Adrenal gland (tissue), 19 donors: ENCODE results near the gene ROR2. TPM values are rescaled to one million over a fixed set of nuclear protein-coding genes. Genes with fewer than 3 reads are reported as not detected.

ENCODE experiments used
- DNase-seq, 7 donors: peaks; one replicate each; pipeline ENCODE4 v3.0.0-alpha.2; 2019 to 2020
- H3K27ac ChIP-seq, 5 donors: fragments of 200-600 bp; sonication (generic) in 4 of 5; 1 replicate in 3 of 5; 2 replicates in 2 of 5; pipeline versions ENCODE4 v1.5.1 to v1.8.0; 2016 to 2020; ENCODE audit warnings: mild to moderate bottlenecking in 1 of 5
- H3K27me3 ChIP-seq: fragments of 200-600 bp; 2 replicates; pipeline ENCODE4 v1.8.0; 2021
- H3K36me3 ChIP-seq, 2 donors: fragments of 200-600 bp; replicated peaks in 1 of 2; 1 replicate in 1 of 2; 2 replicates in 1 of 2; pipeline versions ENCODE4 v1.5.1 to v1.8.0; 2018 to 2022
- H3K4me1 ChIP-seq, 2 donors: fragments of 200-600 bp; replicated peaks in 1 of 2; 1 replicate in 1 of 2; 2 replicates in 1 of 2; pipeline versions ENCODE4 v1.5.1 to v1.8.0; 2018 to 2021
- H3K4me3 ChIP-seq, 4 donors: fragments of 200-600 bp; sonication (generic) in 3 of 4; one replicate each; pipeline ENCODE4 v1.5.1; 2016 to 2018
- H3K9me3 ChIP-seq, 3 donors: fragments of 200-600 bp; sonication (generic) in 1 of 3; replicated peaks in 1 of 3; 1 replicate in 2 of 3; 2 replicates in 1 of 3; pipeline versions ENCODE4 v1.5.1 to v1.8.0; 2016 to 2021
- CTCF ChIP-seq, 6 experiments: fragments of 450-650 bp in 4 of 6; fragments of 200-600 bp in 2 of 6; sonication (generic) in 1 of 6; IDR thresholded peaks; 1 replicate in 5 of 6; 2 replicates in 1 of 6; pipeline versions ENCODE4 v1.5.1 to v1.8.0; 2016 to 2021; ENCODE audit warnings: antibody characterized with exemption in 6 of 6, mild to moderate bottlenecking in 2 of 6, moderate library complexity in 1 of 6
- POLR2A ChIP-seq, 2 donors: fragments of 450-650 bp; IDR thresholded peaks; one replicate each; pipeline ENCODE4 v1.6.1; 2017; ENCODE audit warnings: antibody characterized with exemption in 2 of 2, mild to moderate bottlenecking in 2 of 2, moderate library complexity in 1 of 2
- WGBS, 4 donors: extraction: QIAGEN DNeasy Blood & Tissue Kit in 2 of 4; methylation state at CpG; one replicate each; pipeline versions ENCODE4 v1.1.5 to v1.1.7; 2013 to 2017; 5-methylcytosine and 5-hydroxymethylcytosine counted together
- intact Hi-C, 2 donors: fragments of 100-400 bp; cut with DNase I; formaldehyde crosslinking; loops; one replicate each; pipeline versions ENCODE4 v1.14.1 to v1.15.0; 2022 to 2023
- long read RNA-seq, 10 donors: library from polyadenylated mRNA in 3 of 10; unstranded in 2 of 10; stranded (forward) in 1 of 10; transcript quantifications; one replicate each; pipeline ENCODE4 v2.0.0 and lab custom pipeline, GENCODE V29; 2021 to 2026
- polyA plus RNA-seq, 3 donors: library from polyadenylated mRNA; stranded (reverse); fragments of 200-250 nt in 2 of 3; fragments of 350-450 nt in 1 of 3; fragmentation: Illumina TruSeq in 1 of 3; extraction: RNeasy Lipid Tissue Mini Kit (QIAGEN cat#74804) in 1 of 3; gene quantifications; one replicate each; pipeline ENCODE4 v1.2.3, GENCODE V29; 2013 to 2014
- total RNA-seq, 9 donors: library from RNA; depleted of rRNA in 4 of 9; stranded (reverse); fragments of >200 nt in 4 of 9; fragments of 120-200 nt in 1 of 9; fragmentation: NEBNext Ultra II Directional in 1 of 9; extraction: Animal tissue kit (Norgen Biotek cat#: 25700) in 1 of 9; gene quantifications; one replicate each; pipeline versions ENCODE4 v1.1.0 to v1.2.4, GENCODE V29; 2013 to 2023
- donor health status: healthy with polysubstance abuse.
- donor health status: Bipolar disorder and iron deficiency.
- donor health status: DM: yes; HTN: yes; CAD: no.
- donor health status: DM: no; HTN: no; CAD: no.
- donor health status: DM: no; HTN: no; CAD: no.
- donor health status: DM: yes; HTN: yes; CAD: no.

The ROR2 gene
- total RNA-seq: 10 to 100 TPM in 7 of 9 donors, 1 to 10 TPM in 2; 3.9 to 23.9 (median 14.7) TPM
- 1 to 10 TPM; 4.0 to 7.9 (median 7.0) TPM for polyA plus RNA-seq
- long read RNA-seq, donor 1: 0 reads
- long read RNA-seq, donor 2: 0 reads
- long read RNA-seq, donor 3: 0 reads
- long read RNA-seq, donor 4: 0 reads
- long read RNA-seq, donor 5, full-length matches to known transcripts: 52 of 68 reads
- long read RNA-seq, donor 5, partial matches to known transcripts: 4 of 68 reads
- long read RNA-seq, donor 5, other reads (novel, unspliced or antisense): 12 of 68 reads
- long read RNA-seq, donor 6, full-length matches to known transcripts: 4 of 5 reads
- long read RNA-seq, donor 6, partial matches to known transcripts: 0 of 5 reads
- long read RNA-seq, donor 6, other reads (novel, unspliced or antisense): 1 of 5 reads
- long read RNA-seq, donor 7, partial matches to known transcripts: 0 of 1 reads
- long read RNA-seq, donor 7, other reads (novel, unspliced or antisense): 0 of 1 reads
- long read RNA-seq, donor 8: 0 reads
- long read RNA-seq, donor 9: 0 reads
- long read RNA-seq, donor 10, full-length matches to known transcripts: 1 of 1 reads
- long read RNA-seq, donor 10, partial matches to known transcripts: 0 of 1 reads
- long read RNA-seq, donor 10, other reads (novel, unspliced or antisense): 0 of 1 reads

- WGBS, 4 donors: 0 to 5% (median 1%) methylated on average over 3 to 81 of the region's 81 CpGs
- Histone ChIP-seq H3K36me3 (no peaks in the 10 kb centered on the region), H3K4me1 (peaks cover 0 to 29% of the 10 kb centered on the region in 2 donors), H3K4me3 (peak within 1 kb of the TSS in 3 of 4 donors; percentile 42 to 62 (median 55)), H3K27me3 (peaks cover 14% of the 10 kb centered on the region), H3K9me3 (no peaks in the 10 kb centered on the region), H3K27ac (peak within 1 kb of the TSS in 4 of 5 donors; percentile 48 to 87 (median 76))
- TF ChIP-seq CTCF (IDR thresholded peaks at IDR 0.05) (peak in 4 of 6 experiments; percentile 23 to 90 (median 76)), POLR2A (IDR thresholded peaks at IDR 0.05) (peak in 1 of 2 donors; percentile 43)
- intact Hi-C loops: loop anchor here in 1 of 2 donors (5.0 to 10.0 kb wide), 2 partner anchors 165 to 173 kb away; partner anchors contain the start of gene SPTLC1
- peak; percentile 48 to 79 (median 69) for DNase-seq
Observed at GRCh38 chr9:91949946-91950664, at the start of gene ROR2. Gene ROR2 (minus strand): TSS chr9:91950228.

GRCh38 chr9:91995000-91995655 is 45.1 kb upstream of the ROR2 start:
- no peak for TF ChIP-seq POLR2A (IDR thresholded peaks at IDR 0.05)
- TF ChIP-seq CTCF (IDR thresholded peaks at IDR 0.05): no peak
- WGBS, 4 donors: 33 to 50% (median 35%) methylated on average over 8 of the region's 8 CpGs
- Histone ChIP-seq H3K36me3 (no peaks in the 10 kb centered on the region), H3K27me3 (no peaks in the 10 kb centered on the region), H3K27ac (no peak overlapping the region), H3K4me3 (no peak overlapping the region), H3K9me3 (no peaks in the 10 kb centered on the region), H3K4me1 (no peaks in the 10 kb centered on the region)
- DNase-seq: no peak
- intact Hi-C loops: no loop called here

GRCh38 chr9:91994422-91994821 is 44.4 kb upstream of the ROR2 start:
- intact Hi-C loops: no loop called here
- no peaks in the 10 kb centered on the region for H3K4me1 ChIP-seq
- H3K27ac ChIP-seq: no peak overlapping the region
- no peaks in the 10 kb centered on the region for H3K9me3 ChIP-seq
- 30 to 38% (median 37%) methylated on average over 4 of the region's 4 CpGs for WGBS, 4 donors
- H3K4me3 ChIP-seq: no peak overlapping the region
- no peak for TF ChIP-seq CTCF (IDR thresholded peaks at IDR 0.05)
- no peak for TF ChIP-seq POLR2A (IDR thresholded peaks at IDR 0.05)
- no peaks in the 10 kb centered on the region for H3K36me3 ChIP-seq
- no peak for DNase-seq
- no peaks in the 10 kb centered on the region for H3K27me3 ChIP-seq
